H1 (cell line): Measurements from ENCODE around the gene NAGS. TPM values are rescaled to one million over a fixed set of nuclear protein-coding genes. Genes with fewer than 3 reads are reported as not detected.

ENCODE experiments used
- RBBP5 ChIP-seq: IDR thresholded peaks from 2 replicates; pipeline ENCODE4 v1.7.1; 2012; ENCODE audit warnings: low read depth, mild to moderate bottlenecking, inconsistent platforms, low read length, moderate library complexity, borderline replicate concordance
- polyA plus RNA-seq, 7 experiments: library from polyadenylated mRNA; depleted of rRNA in 3 of 7; stranded (reverse) in 5 of 7; unstranded in 2 of 7; fragments of >200 nt in 5 of 7; fragments of 200-250 nt in 2 of 7; gene quantifications; 1 replicate in 5 of 7; 2 replicates in 1 of 7; 4 replicates in 1 of 7; pipeline versions ENCODE4 v1.2.1 to v1.2.3, GENCODE V29; 2011 to 2013; ENCODE audit warnings: missing spikeins in 2 of 7, mixed read lengths in 2 of 7
- total RNA-seq: library from RNA; stranded (reverse); fragmentation: NEBNext Ultra II Directional; extraction: Animal tissue kit (Norgen Biotek cat#: 25700); gene quantifications from 2 replicates; pipeline ENCODE4 v1.2.1, GENCODE V29; 2021
- TF ChIP-seq, protein P1 (sequence below): fragments of 300-600 bp; sonication (generic); IDR thresholded peaks from 2 replicates; pipeline ENCODE4 v1.7.1; 2012; ENCODE audit warnings: low read length, moderate library complexity, mild to moderate bottlenecking, inconsistent platforms; ENCODE audit not compliant: insufficient replicate concordance

Gene NAGS
- total and polyA plus RNA-seq, 2 of the 8 experiments (the other 6 are each of a cell fraction or from before 2014, with no cell fraction given): 4.0 to 5.1 TPM

DNA sequence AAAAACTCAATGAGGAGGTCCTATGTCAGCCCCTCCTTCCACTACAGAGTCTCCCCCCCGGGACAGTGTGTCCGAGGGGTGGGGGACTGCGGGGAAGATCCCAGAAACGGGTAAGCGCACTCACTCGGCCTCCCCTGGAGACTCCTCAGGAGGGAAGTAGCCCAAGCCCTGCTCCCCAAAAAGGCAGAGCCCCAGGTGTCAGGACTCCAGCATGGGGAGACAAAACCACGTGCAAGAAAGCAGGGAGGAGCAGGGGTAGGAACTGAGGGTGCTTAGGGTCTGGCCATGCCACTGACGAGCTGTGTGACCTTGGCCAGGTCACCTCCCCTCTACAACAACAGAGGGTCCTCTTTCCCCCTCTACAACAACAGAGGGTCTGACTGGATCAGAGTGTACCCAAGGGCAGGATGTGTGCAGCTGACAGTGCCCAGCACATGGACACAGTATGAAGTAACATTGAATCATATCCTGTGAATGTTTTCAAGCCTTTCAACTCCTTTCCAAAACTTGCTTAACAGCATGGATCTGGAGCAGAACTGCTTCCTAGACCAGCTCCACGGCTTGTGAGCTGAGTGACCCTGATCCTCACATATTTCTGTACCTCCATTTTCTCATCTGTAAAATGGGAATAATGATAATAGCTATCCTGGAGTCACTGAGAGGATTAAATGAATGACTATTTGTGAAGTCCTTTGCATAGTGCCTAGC, 2.1 kb upstream of the NAGS start (continued):
- TF ChIP-seq, protein P1, sequence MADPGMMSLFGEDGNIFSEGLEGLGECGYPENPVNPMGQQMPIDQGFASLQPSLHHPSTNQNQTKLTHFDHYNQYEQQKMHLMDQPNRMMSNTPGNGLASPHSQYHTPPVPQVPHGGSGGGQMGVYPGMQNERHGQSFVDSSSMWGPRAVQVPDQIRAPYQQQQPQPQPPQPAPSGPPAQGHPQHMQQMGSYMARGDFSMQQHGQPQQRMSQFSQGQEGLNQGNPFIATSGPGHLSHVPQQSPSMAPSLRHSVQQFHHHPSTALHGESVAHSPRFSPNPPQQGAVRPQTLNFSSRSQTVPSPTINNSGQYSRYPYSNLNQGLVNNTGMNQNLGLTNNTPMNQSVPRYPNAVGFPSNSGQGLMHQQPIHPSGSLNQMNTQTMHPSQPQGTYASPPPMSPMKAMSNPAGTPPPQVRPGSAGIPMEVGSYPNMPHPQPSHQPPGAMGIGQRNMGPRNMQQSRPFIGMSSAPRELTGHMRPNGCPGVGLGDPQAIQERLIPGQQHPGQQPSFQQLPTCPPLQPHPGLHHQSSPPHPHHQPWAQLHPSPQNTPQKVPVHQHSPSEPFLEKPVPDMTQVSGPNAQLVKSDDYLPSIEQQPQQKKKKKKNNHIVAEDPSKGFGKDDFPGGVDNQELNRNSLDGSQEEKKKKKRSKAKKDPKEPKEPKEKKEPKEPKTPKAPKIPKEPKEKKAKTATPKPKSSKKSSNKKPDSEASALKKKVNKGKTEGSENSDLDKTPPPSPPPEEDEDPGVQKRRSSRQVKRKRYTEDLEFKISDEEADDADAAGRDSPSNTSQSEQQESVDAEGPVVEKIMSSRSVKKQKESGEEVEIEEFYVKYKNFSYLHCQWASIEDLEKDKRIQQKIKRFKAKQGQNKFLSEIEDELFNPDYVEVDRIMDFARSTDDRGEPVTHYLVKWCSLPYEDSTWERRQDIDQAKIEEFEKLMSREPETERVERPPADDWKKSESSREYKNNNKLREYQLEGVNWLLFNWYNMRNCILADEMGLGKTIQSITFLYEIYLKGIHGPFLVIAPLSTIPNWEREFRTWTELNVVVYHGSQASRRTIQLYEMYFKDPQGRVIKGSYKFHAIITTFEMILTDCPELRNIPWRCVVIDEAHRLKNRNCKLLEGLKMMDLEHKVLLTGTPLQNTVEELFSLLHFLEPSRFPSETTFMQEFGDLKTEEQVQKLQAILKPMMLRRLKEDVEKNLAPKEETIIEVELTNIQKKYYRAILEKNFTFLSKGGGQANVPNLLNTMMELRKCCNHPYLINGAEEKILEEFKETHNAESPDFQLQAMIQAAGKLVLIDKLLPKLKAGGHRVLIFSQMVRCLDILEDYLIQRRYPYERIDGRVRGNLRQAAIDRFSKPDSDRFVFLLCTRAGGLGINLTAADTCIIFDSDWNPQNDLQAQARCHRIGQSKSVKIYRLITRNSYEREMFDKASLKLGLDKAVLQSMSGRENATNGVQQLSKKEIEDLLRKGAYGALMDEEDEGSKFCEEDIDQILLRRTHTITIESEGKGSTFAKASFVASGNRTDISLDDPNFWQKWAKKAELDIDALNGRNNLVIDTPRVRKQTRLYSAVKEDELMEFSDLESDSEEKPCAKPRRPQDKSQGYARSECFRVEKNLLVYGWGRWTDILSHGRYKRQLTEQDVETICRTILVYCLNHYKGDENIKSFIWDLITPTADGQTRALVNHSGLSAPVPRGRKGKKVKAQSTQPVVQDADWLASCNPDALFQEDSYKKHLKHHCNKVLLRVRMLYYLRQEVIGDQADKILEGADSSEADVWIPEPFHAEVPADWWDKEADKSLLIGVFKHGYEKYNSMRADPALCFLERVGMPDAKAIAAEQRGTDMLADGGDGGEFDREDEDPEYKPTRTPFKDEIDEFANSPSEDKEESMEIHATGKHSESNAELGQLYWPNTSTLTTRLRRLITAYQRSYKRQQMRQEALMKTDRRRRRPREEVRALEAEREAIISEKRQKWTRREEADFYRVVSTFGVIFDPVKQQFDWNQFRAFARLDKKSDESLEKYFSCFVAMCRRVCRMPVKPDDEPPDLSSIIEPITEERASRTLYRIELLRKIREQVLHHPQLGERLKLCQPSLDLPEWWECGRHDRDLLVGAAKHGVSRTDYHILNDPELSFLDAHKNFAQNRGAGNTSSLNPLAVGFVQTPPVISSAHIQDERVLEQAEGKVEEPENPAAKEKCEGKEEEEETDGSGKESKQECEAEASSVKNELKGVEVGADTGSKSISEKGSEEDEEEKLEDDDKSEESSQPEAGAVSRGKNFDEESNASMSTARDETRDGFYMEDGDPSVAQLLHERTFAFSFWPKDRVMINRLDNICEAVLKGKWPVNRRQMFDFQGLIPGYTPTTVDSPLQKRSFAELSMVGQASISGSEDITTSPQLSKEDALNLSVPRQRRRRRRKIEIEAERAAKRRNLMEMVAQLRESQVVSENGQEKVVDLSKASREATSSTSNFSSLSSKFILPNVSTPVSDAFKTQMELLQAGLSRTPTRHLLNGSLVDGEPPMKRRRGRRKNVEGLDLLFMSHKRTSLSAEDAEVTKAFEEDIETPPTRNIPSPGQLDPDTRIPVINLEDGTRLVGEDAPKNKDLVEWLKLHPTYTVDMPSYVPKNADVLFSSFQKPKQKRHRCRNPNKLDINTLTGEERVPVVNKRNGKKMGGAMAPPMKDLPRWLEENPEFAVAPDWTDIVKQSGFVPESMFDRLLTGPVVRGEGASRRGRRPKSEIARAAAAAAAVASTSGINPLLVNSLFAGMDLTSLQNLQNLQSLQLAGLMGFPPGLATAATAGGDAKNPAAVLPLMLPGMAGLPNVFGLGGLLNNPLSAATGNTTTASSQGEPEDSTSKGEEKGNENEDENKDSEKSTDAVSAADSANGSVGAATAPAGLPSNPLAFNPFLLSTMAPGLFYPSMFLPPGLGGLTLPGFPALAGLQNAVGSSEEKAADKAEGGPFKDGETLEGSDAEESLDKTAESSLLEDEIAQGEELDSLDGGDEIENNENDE: no peak
- no peak for TF ChIP-seq RBBP5
